ENCODE results near the gene ZNF513.

ZNF513 gene

DNA sequence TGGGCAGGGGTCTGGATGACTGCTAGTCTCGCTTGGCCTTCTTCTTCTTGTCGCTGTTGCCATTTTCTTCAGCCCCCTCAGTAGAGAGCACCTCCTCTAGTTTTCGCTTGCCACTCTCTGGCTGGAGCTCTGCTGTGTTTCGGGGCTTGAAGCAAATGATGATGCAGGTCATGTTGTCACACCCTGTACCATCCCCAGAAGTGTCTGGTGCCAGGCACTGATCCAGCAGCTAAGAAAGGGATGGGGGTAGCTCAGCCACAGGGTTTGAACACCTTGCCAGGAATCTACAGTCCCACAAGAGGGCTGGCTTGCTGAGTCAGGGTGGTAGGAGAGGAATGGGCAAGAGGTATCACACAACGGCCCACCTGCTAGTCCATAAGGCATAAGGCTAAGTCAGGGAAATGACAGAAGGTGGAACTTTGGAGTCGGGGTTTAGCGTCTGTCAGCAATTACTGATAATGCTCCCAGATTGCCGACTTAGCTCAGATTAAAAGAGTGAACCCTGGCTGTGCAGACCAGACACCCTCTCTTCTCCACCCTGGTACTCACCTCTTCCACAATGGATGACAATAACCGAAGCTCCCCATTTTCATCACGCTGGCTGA is 1.1 kb upstream of the ZNF513 start:
- no peak for FAIRE-seq

GRCh38 chr2:27379836-27380625 is 503 bp downstream of the ZNF513 start:
- no peak for FAIRE-seq

DNA sequence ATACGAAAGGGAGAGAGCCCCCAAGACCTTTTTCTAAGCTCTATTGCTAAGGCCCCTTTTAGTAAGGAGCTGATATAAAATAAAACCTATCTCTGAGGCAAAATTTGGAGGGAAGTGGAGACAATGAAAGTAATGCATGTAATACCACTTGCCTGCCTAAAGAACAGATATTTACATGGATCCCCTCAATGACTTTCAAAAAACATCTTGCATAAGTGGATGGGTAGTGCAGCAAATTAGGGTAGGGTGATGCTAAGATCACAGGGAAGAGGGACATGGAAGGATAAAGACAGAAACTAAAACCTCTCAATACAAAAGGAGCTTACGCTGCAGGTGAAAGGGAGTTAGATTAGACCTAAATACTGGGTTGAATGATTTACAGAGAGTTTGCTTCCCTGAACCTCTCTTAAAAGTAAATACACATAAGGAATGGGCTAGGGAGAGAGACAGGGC is 1.1 kb downstream of the ZNF513 start:
- FAIRE-seq = no peak

GRCh38 chr2:27378809-27379290 is 1.7 kb downstream of the ZNF513 start:
- no peak for FAIRE-seq

DNA sequence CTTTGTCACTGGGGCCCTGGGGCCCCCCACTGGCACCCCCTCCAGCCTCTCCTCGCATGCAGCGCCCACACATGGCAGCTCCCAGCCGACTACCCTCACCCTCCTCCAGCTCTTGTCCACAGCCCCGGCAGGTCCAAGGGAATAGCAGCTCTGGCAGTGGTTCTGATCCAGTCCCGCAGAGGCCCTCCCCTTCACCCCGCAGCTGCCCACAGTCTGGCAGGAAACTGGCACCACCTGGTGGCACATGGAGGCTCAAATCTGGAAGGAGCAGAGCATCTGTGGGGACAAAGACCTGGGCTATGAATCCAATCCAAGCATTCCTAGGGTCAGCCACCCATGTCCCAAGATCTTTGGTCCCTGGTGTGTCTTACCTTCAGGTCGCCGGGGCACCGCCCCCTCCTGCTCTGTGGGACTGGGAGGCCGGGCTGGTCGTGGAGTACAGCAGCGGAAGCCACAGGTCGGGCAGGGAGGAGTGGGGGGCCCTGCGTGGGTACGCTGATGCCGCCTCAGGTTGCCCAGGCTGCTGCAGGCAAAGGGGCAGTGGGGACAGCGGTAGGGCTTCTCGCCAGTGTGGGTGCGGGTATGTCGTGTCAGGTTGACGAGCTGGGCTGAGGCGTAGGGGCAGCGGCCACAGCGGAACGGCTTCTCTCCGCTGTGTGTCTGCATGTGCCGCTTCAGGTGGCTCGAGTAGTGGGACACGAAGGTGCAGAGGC is 2.3 kb downstream of the ZNF513 start:
- no peak for FAIRE-seq

- no peak for FAIRE-seq
Observed at GRCh38 chr2:27377618-27378095, 2.9 kb downstream of the ZNF513 start.

GRCh38 chr2:27376866-27377617 is 3.5 kb downstream of the ZNF513 start:
- FAIRE-seq = no peak

DNA sequence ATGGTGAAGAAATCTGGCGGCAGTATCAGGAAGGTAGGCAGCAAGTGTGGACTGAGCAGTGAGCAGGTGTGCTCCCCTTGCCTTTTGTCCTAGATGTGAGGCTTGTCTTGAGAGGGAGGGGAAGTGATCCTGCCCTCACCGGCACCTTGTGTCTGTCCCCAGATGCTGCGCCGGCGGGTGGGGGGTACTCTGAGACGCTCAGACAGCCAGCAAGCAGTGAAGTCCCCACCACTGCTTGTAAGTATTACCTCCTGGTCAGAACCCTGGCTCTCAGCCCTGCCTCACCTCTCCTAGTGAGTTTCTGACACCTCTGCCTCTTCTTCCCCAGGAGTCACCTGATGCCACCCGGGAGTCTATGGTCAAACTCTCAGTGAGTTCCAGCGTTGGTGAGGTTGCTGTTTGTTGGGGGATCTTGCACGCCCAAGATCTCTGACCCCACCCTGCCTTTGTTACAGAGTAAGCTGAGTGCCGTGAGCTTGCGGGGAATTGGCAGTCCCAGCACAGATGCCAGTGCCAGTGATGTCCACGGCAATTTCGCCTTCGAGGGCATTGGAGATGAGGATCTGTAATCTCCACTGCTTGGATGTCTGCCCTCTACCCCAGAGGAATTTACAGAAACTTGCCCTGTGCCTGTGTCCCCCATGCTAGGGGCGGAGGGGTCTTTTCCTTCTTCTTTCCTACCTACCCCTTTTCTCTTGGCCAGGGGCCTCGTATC is 4.2 kb downstream of the ZNF513 start:
- no peak for FAIRE-seq

DNA sequence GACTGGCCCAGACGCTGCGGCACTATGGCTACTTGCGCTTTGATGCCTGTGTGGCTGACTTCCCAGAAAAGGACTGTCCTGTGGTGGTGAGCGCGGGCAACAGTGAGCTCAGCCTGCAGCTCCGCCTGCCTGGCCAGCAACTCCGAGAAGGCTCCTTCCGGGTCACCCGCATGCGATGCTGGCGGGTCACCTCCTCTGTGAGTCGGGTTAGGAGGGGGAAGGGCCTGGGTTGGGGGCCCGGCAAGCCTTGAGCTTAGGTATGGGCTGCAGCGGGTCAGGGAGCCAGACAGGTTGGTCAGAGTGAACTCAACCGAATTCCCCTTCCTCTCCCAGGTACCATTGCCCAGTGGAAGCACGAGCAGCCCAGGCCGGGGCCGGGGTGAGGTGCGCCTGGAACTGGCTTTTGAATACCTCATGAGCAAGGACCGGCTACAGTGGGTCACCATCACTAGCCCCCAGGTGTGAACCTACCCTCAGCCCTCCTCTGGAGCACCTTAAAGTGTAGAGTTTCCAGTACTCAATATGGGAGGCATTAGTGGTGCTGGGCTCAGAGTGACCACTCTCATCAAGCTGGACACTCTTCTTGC is 4.9 kb downstream of the ZNF513 start:
- FAIRE-seq = no peak

GRCh38 chr2:27373567-27373966 is 7.0 kb downstream of the ZNF513 start:
- no peak for FAIRE-seq

- FAIRE-seq = no peak
Observed at GRCh38 chr2:27372937-27373336, 7.6 kb downstream of the ZNF513 start.

- FAIRE-seq = no peak
Observed at GRCh38 chr2:27370816-27371620, 9.5 kb downstream of the ZNF513 start.

DNA sequence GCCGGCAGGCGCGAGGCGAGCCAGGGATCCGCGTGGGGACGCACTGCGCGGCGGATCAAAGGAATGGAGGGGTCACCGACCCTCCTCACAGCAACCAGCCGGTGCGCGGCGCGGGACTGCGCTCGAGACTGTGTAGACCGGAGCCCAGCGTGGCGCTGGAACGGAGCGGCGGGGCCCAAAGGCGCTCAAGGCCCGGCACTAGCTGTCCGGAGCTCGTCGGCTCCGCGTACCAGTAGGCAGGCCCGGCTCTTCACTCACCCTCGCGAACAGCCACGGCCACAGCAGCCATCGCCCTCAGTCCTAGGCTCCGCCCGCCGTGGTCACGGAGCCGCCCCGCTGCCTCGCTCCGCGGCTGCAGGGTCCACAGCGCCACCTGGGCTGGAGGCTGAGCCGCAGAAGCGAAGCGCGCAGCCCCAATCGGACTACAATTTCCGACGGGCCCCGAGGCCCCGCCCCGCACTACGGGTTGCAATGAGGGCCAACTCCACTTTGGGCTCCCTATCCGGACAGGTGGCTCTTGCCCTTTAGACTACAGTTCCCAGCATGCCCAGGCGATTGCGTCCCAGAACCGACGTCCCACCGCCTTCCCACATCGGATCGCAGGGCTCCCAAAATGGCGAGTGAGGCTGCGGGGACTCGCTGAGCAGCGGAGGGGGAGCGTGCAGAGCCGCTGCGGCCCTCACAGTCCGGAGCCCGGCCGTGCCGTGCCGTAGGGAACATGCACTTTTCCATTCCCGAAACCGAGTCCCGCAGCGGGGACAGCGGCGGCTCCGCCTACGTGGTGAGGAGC is 10.3 kb downstream of the ZNF513 start, which contains the start of the genes EIF2B4 and SNX17:
TSS of gene EIF2B4 (minus strand) at position 313 of the 790 bp plus-strand sequence. CDS start at position 289, 24 bp downstream.
TSS of gene SNX17 (plus strand) at position 591 of the 790 bp plus-strand sequence. CDS start at position 719, 128 bp downstream.
- FAIRE-seq = peak; percentile 94

GRCh38 chr2:27369471-27370025 is 11.0 kb downstream of the ZNF513 start:
- no peak for FAIRE-seq

DNA sequence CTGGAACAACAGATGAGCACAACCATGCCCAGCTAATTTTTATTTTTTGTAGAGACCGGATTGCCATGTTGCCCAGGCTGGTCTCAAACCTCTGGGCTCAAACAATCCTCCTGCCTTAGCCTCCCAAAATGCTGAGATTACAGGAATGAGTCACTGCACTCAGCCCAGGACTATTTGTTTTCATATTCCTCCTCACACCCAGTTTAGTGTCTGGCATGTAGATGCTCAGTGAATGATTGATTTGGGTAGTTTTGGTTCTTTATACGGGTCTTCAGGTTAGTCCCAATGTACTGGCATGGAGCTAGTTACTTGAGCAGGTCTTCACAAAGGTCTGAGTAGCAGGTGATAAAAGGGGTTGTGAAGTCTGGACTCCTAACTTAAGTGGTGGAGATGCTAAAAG is 16.6 kb downstream of the ZNF513 start:
- FAIRE-seq = no peak

GRCh38 chr2:27362678-27363420 is 17.7 kb downstream of the ZNF513 start:
- FAIRE-seq = no peak

GRCh38 chr2:27356382-27357181 is 24.0 kb downstream of the ZNF513 start, which contains the start of gene GTF3C2:
TSS of gene GTF3C2 (minus strand) at chr2:27356764. CDS start at chr2:27343554, 13,210 bp downstream.
- peak; percentile 96 for FAIRE-seq

DNA sequence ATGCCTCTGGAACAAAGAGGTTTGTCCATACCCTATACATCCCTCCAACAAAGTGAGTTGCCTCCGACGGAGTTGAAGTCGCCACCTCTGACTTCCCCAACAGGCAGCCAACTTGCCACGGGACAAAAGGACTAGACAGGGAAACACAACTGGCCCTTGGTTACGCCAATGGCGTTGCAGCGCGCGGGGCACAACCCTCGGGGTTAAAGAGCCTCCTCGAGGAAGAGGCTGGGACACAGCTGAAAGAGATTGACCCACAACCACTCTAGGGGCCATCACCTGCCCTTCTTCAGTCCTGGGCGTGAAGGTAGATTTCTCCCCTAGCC is 24.5 kb downstream of the ZNF513 start:
- no peak for FAIRE-seq
